GM10266 (cell line): ENCODE results near the gene CNPPD1.
A peak's percentile ranks its signal among the peaks of the same experiment; 100 is the strongest.

ENCODE experiments used
- DNase-seq: peaks from one replicate; pipeline ENCODE4 v3.0.0; 2012; ENCODE audit errors: extremely low spot score
- CTCF ChIP-seq: IDR thresholded peaks from 2 replicates; pipeline ENCODE4 v1.5.1; 2012; ENCODE audit warnings: mild to moderate bottlenecking, low read depth; ENCODE audit not compliant: control insufficient read depth, insufficient read depth; ENCODE audit errors: missing control alignments

CNPPD1 gene

GRCh38 chr2:219176818-219177551 is at the start of gene CNPPD1:
TSS of gene CNPPD1 (minus strand) at chr2:219176925. CDS start at chr2:219176828, 97 bp downstream.
- TF ChIP-seq CTCF = no peak
- peak; percentile 94 for DNase-seq

GRCh38 chr2:219225350-219225749 is 48.6 kb upstream of the CNPPD1 start:
- DNase-seq = no peak
- no peak for TF ChIP-seq CTCF

DNA sequence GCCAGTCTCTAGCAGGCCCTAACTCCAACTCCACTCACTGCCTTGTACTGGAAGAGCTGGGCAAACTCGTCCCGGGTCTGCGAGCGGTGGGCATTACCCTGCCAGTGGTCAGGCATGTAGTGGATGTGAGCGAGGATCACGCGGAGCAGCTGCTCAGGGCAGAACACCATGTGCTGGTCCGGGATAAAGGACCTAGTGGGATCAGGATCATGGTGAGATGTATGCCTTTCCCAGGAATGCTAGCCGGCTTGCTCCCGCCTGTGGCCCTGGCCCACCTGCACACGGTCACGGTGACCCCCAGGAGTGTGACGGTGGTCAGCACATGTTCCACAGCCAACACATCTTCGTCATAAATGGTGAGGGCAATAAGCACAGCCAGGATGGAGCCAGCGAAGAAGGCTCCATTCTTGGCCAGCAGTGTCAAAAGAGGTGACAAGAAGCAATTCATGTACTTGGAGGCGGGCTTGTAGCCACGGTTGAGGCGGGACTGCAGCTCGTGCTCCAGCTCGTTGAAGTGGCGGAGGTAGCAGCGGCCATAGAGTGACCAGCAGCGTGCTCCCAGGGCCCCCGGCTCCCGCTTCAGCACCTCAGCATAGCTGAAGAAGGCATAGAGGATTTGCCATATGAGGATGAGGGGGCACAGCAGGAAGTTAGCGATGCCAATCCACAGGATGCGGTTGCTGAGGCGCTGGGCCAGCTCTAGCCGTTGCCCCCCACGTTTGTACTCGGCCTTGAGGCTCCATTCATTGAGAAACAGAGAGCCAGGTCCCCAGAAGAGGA is 47.3 kb upstream of the CNPPD1 start:
- no peak for TF ChIP-seq CTCF
- no peak for DNase-seq

GRCh38 chr2:219221957-219222518 is 45.3 kb upstream of the CNPPD1 start:
- no peak for DNase-seq
- TF ChIP-seq CTCF = no peak

DNA sequence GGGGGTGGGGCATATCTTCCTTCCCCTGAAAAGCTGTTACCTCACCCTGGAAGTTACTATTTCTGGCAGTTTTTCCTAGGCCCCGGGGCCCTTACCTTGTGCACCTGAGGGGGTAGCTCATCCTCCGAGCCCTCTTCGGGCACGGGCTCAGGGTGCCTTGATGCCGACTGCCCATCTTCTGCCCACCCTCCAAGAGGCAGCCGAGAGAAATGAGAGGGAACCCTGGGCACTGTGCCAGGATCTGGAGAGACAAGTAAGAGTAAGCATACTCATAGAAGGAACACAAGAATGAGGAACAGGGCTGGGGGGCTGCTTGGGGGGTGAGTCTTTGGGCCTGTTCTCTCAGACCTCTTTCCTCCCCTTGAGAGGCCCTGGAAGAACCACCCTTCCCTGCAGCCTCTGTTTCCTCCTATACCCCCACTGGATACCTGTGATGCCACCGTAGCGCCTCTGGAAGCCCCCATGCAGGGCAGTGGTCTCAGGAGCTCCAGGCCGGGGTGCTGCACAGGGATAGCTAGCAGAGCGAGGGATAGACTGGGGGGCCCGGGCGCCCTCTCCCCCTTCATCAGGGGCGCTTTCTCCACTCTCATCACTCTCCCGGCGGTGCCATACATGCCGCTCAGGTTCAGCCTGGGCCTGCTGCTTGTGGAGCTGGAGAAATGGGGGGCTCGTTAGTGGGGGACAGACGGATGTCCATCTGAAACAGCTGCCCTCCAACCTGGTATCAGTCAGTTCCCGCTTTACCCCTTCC is 44.1 kb upstream of the CNPPD1 start:
- TF ChIP-seq CTCF = no peak
- no peak for DNase-seq

DNA sequence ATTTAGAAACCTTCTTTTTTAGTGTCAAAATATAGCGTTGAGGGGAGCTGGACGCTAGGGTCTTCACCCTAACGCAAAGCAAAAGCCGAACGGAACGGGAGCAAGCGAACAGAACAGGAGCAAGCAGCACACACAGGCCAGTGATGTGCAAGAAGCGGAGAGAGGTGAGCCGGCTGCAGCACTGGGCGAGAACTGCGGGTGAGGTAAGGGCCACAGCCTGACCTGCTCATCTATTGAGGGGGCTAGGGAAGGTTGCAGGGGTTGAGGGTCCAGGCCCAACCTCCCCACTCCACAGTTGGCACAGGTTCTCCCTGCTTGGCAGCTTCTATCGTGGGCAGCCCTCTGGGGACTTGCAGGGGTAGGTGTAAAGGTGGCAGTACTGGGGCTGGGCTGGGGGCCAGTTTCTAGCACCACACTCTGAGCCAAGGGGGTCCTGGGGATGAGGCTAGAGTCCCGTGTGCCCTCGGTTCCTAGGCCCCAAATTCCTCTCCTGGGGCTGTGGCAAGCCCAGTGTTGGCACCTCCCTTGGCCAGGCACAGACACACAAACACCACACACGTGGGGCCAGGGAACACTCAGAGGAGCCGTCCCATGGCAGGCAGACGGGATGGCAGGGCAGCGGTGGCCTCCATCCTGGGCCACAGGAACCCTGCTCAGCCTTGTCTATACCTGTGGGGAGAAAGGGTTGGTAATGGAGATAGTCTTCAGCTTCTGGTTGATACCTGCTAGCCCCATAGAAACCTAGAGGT is 43.2 kb upstream of the CNPPD1 start:
- no peak for DNase-seq
- TF ChIP-seq CTCF = no peak
